GM12891 (cell line): ENCODE measurements around the gene TULP1.

Experiments
- DNase-seq: peaks from one replicate; pipeline ENCODE4 v3.0.0; 2011; ENCODE audit warnings: low spot score; ENCODE audit not compliant: insufficient read length
- FAIRE-seq: peaks from 2 replicates; lab custom pipeline; 2011; peaks lifted over from hg19 to GRCh38; lab: Jason Lieb, UNC
- PAX5 ChIP-seq: IDR thresholded peaks from 2 replicates; pipeline ENCODE4 v1.6.1; 2011; ENCODE audit warnings: low read length, moderate library complexity, mild to moderate bottlenecking; ENCODE audit not compliant: insufficient read depth, severe bottlenecking
- POLR2A ChIP-seq: IDR thresholded peaks from 2 replicates; pipeline ENCODE4 v1.6.1; 2011; ENCODE audit warnings: low read depth, low read length, control low read depth
- POLR2AphosphoS5 ChIP-seq: IDR thresholded peaks from 2 replicates; pipeline ENCODE4 v1.6.1; 2011; ENCODE audit warnings: low read depth, low read length, control low read depth
- POU2F2 ChIP-seq: IDR thresholded peaks from 2 replicates; pipeline ENCODE4 v1.6.1; 2011; ENCODE audit warnings: low read depth, mild to moderate bottlenecking, control low read depth, low read length, moderate library complexity
- SPI1 ChIP-seq: IDR thresholded peaks from 2 replicates; pipeline ENCODE4 v1.6.1; 2011; ENCODE audit warnings: low read depth, low read length, control low read depth
- TAF1 ChIP-seq: IDR thresholded peaks from 2 replicates; pipeline ENCODE4 v1.6.1; 2011; ENCODE audit warnings: low read depth, low read length, control low read depth

TULP1 gene

GRCh38 chr6:35492258-35492973 lies 20.3 kb downstream of the TULP1 start:
- FAIRE-seq, result no peak
- no peak for DNase-seq
- TF ChIP-seq SPI1 (no peak), TAF1 (no peak), POLR2A (no peak), POU2F2 (no peak)

GRCh38 chr6:35491558-35492257 lies 21.0 kb downstream of the TULP1 start:
- FAIRE-seq, result no peak
- no peak for DNase-seq
- TF ChIP-seq POLR2AphosphoS5, result no peak
- TF ChIP-seq TAF1, result no peak
- TF ChIP-seq POLR2A, result no peak
- TF ChIP-seq SPI1, result no peak
- TF ChIP-seq PAX5, result no peak
- no peak for TF ChIP-seq POU2F2

GRCh38 chr6:35490821-35491557 lies 21.7 kb downstream of the TULP1 start:
- no peak for TF ChIP-seq POLR2A
- no peak for TF ChIP-seq PAX5
- no peak for TF ChIP-seq POU2F2
- no peak for TF ChIP-seq TAF1
- no peak for TF ChIP-seq SPI1
- no peak for TF ChIP-seq POLR2AphosphoS5
- DNase-seq (no peak), FAIRE-seq (no peak)

DNA sequence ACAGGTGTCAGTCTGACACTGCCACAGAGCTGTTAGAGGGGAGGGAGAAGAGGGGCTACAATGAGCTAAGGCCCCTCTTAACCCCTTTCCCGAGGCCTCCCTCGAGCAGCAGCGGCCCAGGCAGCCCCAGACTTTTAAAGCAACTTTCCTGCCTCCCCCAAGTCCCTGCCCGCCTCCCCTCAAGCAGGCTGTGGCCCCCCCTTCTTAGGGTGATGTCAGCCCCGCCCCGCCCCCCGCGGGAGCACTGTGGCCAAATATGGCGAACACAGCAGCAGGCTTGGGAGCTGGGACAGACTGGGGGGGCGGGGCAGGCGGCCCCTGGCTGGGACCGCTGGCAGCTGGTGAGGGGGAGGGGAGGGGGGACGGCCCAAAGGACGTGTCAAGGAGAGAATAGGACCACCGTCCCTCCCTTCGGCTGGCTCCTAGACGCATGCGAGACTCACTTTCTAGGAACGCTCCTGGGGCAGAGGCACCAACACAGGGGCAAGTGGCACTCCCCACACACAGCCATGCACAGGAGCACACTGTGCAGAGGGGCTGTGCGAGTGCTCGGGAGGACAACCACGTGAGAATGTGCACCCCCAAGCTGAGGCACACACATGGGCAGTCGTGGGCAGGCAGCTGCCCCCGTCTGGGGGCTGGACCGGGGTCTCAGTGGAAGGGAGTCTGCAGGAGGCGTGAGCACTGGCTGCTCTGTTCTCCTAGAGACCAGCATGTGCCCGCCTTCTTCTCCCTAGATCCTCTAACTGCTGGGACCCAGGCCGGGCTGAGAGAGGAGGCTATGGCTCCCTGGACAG lies 22.5 kb downstream of the TULP1 start:
- no peak for DNase-seq
- TF ChIP-seq SPI1 (no peak), POU2F2 (no peak), PAX5 (no peak), TAF1 (no peak), POLR2AphosphoS5 (no peak)
- no peak for FAIRE-seq

DNA sequence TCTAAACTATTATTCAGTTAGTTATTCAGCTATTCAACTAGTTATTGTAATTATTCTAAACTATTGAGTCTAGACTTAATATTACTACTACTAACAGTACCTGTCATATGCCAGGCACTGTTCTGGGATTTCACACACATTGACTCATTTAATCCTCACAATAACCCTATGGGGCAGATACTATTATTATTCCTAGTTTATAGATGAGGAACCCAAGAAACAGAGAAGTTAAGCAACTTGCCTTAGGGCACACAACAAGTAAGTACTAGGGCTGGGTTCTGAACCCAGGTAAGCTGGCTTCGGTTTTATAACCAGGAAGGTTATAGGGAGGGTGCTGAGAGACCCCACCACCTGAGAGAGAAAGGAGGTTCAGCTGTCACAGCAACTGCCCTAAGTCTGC lies 23.6 kb downstream of the TULP1 start:
- no peak for DNase-seq
- TF ChIP-seq TAF1 (no peak), SPI1 (no peak), POLR2AphosphoS5 (no peak), POLR2A (no peak), PAX5 (no peak), POU2F2 (no peak)
- no peak for FAIRE-seq

DNA sequence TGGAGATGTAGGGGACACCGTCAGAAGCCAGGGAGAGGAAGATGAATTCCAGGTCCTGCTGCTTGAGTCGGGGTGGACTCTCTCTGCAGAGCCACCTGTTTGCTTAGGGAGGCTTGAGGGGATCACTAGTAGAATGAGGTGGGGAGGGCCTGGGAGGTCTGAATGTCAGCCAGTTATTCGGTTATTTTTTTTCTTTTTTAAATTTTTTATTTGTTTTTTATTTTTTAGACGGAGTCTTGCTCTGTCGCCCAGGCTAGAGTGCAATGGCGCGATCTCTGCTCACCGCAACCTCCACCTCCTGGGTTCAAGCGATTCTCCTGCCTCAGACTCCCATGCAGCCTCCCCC lies 24.2 kb downstream of the TULP1 start:
- DNase-seq (no peak), FAIRE-seq (no peak)
- no peak for TF ChIP-seq POU2F2
- TF ChIP-seq SPI1, result no peak
- no peak for TF ChIP-seq PAX5
- TF ChIP-seq POLR2AphosphoS5, result no peak
- TF ChIP-seq TAF1, result no peak
- no peak for TF ChIP-seq POLR2A

GRCh38 chr6:35487658-35488516 lies 24.8 kb downstream of the TULP1 start:
- FAIRE-seq (no peak), DNase-seq (no peak)
- peak; percentile 46; the same call in 1 of the 2 replicates for TF ChIP-seq SPI1
- no peak for TF ChIP-seq POLR2A

DNA sequence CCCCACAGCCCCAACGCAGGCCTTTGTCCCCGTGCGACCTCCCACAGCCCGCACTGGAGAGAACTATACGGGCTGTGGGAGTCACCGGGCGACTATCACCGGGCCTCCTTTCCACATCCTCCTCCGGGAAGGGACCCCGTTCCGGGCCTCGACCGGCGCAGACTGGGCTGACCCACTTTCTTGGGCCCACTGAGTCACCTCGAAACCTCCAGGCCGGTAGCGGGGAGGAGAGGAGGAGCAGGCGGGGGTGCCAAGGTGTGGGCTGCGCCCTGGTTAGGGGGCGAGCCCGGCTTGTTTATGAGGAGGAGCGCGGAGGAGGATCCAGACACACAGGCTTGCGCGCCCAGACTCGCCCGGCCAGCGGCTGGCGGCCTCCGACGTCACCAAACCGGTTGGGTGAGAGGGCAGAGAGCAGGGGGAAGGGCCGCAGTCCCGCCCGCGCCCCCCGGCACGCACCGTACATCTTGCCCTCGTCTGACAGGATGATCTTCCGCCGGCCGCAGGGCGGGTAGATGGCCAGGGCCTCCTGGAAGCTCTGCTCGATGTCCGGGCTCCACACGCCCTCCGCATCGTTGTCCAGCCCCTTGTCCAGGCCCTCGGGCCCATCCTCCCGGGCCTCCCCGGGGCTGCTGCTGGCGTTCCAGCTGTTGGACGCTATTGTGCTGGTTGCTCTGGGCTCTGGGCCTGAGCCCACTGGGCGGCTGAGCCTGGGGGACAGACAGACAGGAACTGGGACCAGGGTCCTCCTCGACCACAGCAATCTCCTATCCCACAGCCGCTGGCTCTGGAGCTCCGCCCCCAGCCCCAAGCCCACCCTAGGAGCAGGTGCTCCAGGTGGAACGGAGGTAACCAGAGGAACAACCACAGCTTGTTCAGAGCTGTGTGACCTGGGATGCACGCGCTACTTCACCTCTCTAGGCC lies 26.4 kb downstream of the TULP1 start:
- FAIRE-seq (no peak), DNase-seq (no peak)
- no peak for TF ChIP-seq TAF1
- TF ChIP-seq POLR2AphosphoS5, result no peak
- no peak for TF ChIP-seq POU2F2
- no peak for TF ChIP-seq PAX5
- no peak for TF ChIP-seq POLR2A
